Skeletal muscle tissue (tissue), 4 donors: Measurements from ENCODE around the gene PLOD1. TPM values are rescaled to one million over a fixed set of nuclear protein-coding genes. Genes with fewer than 3 reads are reported as not detected.
A peak's percentile ranks its signal among the peaks of the same experiment; 100 is the strongest.
"Not testable (repeated sequence)": the region's sequence is repeated elsewhere in the genome, so short reads cannot be mapped to it uniquely, and the experiment has no call there.

Experiments
- H3K27ac ChIP-seq: one replicate; pipeline ENCODE4 v1.7.0; 2013; ENCODE audit warnings: mild to moderate bottlenecking, low read depth, low read length, inconsistent platforms
- H3K27me3 ChIP-seq, 3 donors: one replicate each; pipeline ENCODE4 v1.7.0; 2013; ENCODE audit warnings: low read length in 3 of 3; ENCODE audit not compliant: control insufficient read depth in 3 of 3, insufficient read depth in 3 of 3
- H3K36me3 ChIP-seq, 3 donors: one replicate each; pipeline ENCODE4 v1.7.0; 2013; ENCODE audit warnings: low read length in 3 of 3; ENCODE audit not compliant: control insufficient read depth in 3 of 3, insufficient read depth in 3 of 3
- H3K4me1 ChIP-seq, 3 donors: one replicate each; pipeline ENCODE4 v1.7.0; 2013; ENCODE audit warnings: low read length in 3 of 3, mild to moderate bottlenecking in 3 of 3; ENCODE audit not compliant: control insufficient read depth in 3 of 3, insufficient read depth in 3 of 3
- H3K4me3 ChIP-seq, 3 donors: one replicate each; pipeline ENCODE4 v1.7.0; 2013; ENCODE audit warnings: low read length in 3 of 3
- H3K9ac ChIP-seq, 3 donors: one replicate each; pipeline ENCODE4 v1.7.0; 2013; ENCODE audit warnings: low read length in 3 of 3, mild to moderate bottlenecking in 3 of 3, moderate library complexity in 2 of 3, low read depth in 1 of 3
- H3K9me3 ChIP-seq, 3 donors: one replicate each; pipeline ENCODE4 v1.7.0; 2013; ENCODE audit warnings: low read length in 3 of 3; ENCODE audit not compliant: control insufficient read depth in 3 of 3
- total RNA-seq: library from RNA; depleted of rRNA; stranded (reverse); fragments of >200 nt; gene quantifications from one replicate; pipeline ENCODE4 v1.2.3, GENCODE V29; 2014
- donor health status: Osteomylitis.

The PLOD1 gene
- total RNA-seq, 1 donor from 2014 or later, result 97.6 TPM

DNA sequence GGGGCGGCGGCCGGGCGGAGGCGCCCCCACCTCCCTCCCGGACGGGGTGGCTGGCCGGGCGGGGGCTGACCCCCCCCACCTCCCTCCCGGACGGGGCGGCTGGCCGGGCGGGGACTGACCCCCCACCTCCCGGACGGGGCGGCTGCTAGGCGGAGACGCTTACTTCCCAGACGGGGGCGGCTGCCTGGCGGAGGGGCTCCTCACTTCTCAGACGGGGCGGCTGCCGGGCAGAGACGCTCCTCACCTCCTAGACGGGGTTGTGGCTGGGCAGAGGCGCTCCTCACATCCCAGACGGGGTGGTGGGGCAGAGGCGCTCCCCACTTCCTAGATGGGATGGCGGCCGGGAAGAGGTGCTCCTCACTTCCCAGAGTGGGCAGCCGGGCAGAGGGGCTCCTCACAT is 73.8 kb downstream of the PLOD1 start:
- not testable (repeated sequence) for H3K4me3 ChIP-seq, H3K9ac ChIP-seq, H3K9me3 ChIP-seq, H3K27me3 ChIP-seq, H3K27ac ChIP-seq
- Histone ChIP-seq H3K4me1 (peaks cover 6 to 13% (median 10%) of the 10 kb centered on the region in 3 donors), H3K36me3 (peaks cover 77 to 83% (median 78%) of the 10 kb centered on the region in 3 donors)

DNA sequence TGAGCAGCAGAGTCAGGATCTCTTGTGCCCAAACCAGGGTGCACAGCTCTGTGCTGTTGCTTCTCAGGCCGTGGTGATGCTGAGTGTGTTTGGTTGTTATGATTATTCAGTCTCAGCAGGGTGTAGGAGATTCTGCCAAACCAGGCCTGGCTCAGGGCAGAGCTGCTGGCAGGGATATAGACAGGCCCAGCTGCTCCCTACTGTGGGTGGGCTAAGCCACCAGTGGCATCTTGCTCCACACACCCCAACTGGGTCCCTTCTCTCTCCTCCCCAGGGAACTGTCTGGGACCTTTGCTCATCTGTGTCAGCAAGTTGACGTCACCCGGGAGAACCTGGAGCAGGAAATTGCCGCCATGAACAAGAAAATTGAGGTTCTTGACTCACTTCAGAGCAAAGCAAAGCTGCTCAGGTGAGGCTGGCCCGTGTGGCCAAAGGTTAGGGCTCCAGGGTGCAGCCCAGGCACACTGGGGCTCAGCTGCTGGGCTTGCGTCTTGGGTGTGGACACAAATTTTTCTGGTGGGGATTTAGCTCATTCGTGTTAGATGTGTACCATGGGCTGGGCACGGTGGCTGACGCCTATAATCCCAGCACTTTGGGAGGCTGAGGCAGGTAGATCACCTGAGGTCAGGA is 74.9 kb downstream of the PLOD1 start:
- H3K27me3 ChIP-seq, result no peaks in the 10 kb centered on the region
- H3K4me3 ChIP-seq, result no peak overlapping the region
- H3K9me3 ChIP-seq, result no peaks in the 10 kb centered on the region
- H3K4me1 ChIP-seq, result peaks cover 15 to 20% (median 16%) of the 10 kb centered on the region in 3 donors
- no peak overlapping the region for H3K9ac ChIP-seq
- H3K27ac ChIP-seq, result no peak overlapping the region
- H3K36me3 ChIP-seq, result peaks cover 68 to 73% (median 69%) of the 10 kb centered on the region in 3 donors

GRCh38 chr1:12010746-12011570 is 76.4 kb downstream of the PLOD1 start:
- H3K4me1 ChIP-seq, result peaks cover 15 to 23% (median 16%) of the 10 kb centered on the region in 3 donors
- no peak overlapping the region for H3K27ac ChIP-seq
- H3K9me3 ChIP-seq, result no peaks in the 10 kb centered on the region
- H3K27me3 ChIP-seq, result no peaks in the 10 kb centered on the region
- H3K9ac ChIP-seq, result no peak overlapping the region
- peaks cover 53 to 58% (median 54%) of the 10 kb centered on the region in 3 donors for H3K36me3 ChIP-seq
- H3K4me3 ChIP-seq, result no peak overlapping the region

GRCh38 chr1:12011998-12012397 is 77.5 kb downstream of the PLOD1 start:
- Histone ChIP-seq H3K27ac (no peak overlapping the region), H3K9me3 (no peaks in the 10 kb centered on the region), H3K36me3 (peaks cover 43 to 48% (median 44%) of the 10 kb centered on the region in 3 donors), H3K27me3 (no peaks in the 10 kb centered on the region), H3K4me1 (peaks cover 15 to 23% (median 16%) of the 10 kb centered on the region in 3 donors), H3K9ac (peak overlapping the region in 1 of 3 donors; percentile 40), H3K4me3 (no peak overlapping the region)

- H3K9me3 ChIP-seq, result no peaks in the 10 kb centered on the region
- H3K9ac ChIP-seq, result no peak overlapping the region
- peaks cover 36 to 41% (median 37%) of the 10 kb centered on the region in 3 donors for H3K36me3 ChIP-seq
- peak overlapping the region; percentile 23 for H3K27ac ChIP-seq
- H3K27me3 ChIP-seq, result no peaks in the 10 kb centered on the region
- no peak overlapping the region for H3K4me3 ChIP-seq
- H3K4me1 ChIP-seq, result peaks cover 15 to 23% (median 16%) of the 10 kb centered on the region in 3 donors
Observed at GRCh38 chr1:12012560-12013316, 78.2 kb downstream of the PLOD1 start.

- peaks cover 15 to 23% (median 16%) of the 10 kb centered on the region in 3 donors for H3K4me1 ChIP-seq
- H3K9ac ChIP-seq, result peak overlapping the region in 1 of 3 donors; percentile 35
- H3K27ac ChIP-seq, result peak overlapping the region; percentile 23
- H3K36me3 ChIP-seq, result peaks cover 33 to 36% (median 34%) of the 10 kb centered on the region in 3 donors
- no peaks in the 10 kb centered on the region for H3K27me3 ChIP-seq
- no peak overlapping the region for H3K4me3 ChIP-seq
- H3K9me3 ChIP-seq, result no peaks in the 10 kb centered on the region
Observed at GRCh38 chr1:12014141-12014991, 79.8 kb downstream of the PLOD1 start.

DNA sequence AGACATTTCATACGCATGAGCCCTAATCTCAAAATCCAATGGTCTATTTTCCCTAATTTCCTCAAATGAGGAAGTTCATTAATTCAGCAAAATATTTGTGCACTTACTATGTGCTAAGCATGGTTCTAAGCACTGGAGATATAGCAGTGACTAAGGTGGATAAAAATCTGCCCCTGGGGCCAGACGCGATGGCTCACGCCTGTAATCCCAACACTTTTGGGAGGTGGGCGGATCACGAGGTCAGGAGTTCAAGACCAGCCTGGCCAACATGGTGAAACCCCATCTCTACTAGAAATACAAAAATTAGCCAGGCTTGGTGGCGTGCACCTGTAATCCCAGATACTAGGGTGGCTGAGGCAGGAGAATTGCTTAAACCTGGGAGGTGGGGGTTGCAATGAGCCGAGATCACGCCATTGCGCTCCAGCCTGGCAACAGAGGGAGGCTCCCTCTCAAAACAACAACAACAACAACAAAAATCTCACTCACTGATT is 80.5 kb downstream of the PLOD1 start:
- Histone ChIP-seq H3K27me3 (no peaks in the 10 kb centered on the region), H3K4me1 (peaks cover 20 to 26% (median 22%) of the 10 kb centered on the region in 3 donors), H3K9me3 (no peaks in the 10 kb centered on the region), H3K9ac (peak overlapping the region in 1 of 3 donors; percentile 35), H3K27ac (peak overlapping the region; percentile 23), H3K4me3 (no peak overlapping the region), H3K36me3 (peaks cover 27 to 30% (median 28%) of the 10 kb centered on the region in 3 donors)

GRCh38 chr1:12015499-12015898 is 81.0 kb downstream of the PLOD1 start:
- Histone ChIP-seq H3K36me3 (peaks cover 22 to 25% (median 23%) of the 10 kb centered on the region in 3 donors), H3K4me3 (no peak overlapping the region), H3K27ac (peak overlapping the region; percentile 23), H3K9me3 (no peaks in the 10 kb centered on the region), H3K4me1 (peaks cover 23 to 29% (median 27%) of the 10 kb centered on the region in 3 donors), H3K27me3 (no peaks in the 10 kb centered on the region), H3K9ac (no peak overlapping the region)

DNA sequence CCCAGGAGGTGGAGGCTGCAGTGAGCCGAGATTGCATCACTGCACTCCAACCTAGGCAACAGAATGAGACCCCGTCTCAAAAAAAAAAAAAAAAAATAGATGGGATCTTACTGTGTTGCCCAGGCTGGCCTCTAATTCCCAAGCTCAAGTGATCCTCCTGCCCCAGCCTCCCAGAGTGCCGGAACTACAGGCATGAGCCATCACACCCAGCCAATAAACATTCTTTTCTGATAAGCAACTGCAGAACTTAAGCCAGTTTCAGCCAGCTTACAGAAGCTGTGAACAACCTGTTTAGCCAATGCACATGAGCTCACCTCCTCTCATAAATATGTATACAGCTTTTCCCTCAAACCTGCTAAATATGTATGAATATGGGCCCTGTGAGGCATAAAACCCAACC is 81.7 kb downstream of the PLOD1 start:
- Histone ChIP-seq H3K4me3 (no peak overlapping the region), H3K27ac (no peak overlapping the region), H3K9me3 (no peaks in the 10 kb centered on the region), H3K27me3 (no peaks in the 10 kb centered on the region), H3K36me3 (peaks cover 16 to 18% (median 16%) of the 10 kb centered on the region in 3 donors), H3K9ac (no peak overlapping the region), H3K4me1 (peaks cover 23 to 29% (median 28%) of the 10 kb centered on the region in 3 donors)
